NT2/D1 (cell line): ENCODE measurements around the gene ZMYND15.

Experiments used
- YY1 ChIP-seq: IDR thresholded peaks from 2 replicates; pipeline ENCODE4 v1.6.1; 2011; ENCODE audit not compliant: insufficient read length, insufficient read depth
- ZNF274 ChIP-seq: IDR thresholded peaks from 2 replicates; pipeline ENCODE4 v1.6.1; 2011; ENCODE audit warnings: mild to moderate bottlenecking, low read depth, low read length

GRCh38 chr17:4747847-4748246 is 8.2 kb downstream of the ZMYND15 start:
- TF ChIP-seq ZNF274: no peak
- TF ChIP-seq YY1: no peak
